HepG2 (cell line): ENCODE results near the gene GJA5. TPM values are rescaled to one million over a fixed set of nuclear protein-coding genes. Genes with fewer than 3 reads are reported as not detected.
A peak's percentile ranks its signal among the peaks of the same experiment; 100 is the strongest.

Source experiments
- BCL6 ChIP-seq: IDR thresholded peaks from 2 replicates; pipeline ENCODE4 v1.6.1; 2016; ENCODE audit warnings: missing genetic modification reagents, missing compliant biosample characterization
- CBX1 ChIP-seq: IDR thresholded peaks from one replicate; pipeline ENCODE4 v1.6.1; 2016; ENCODE audit warnings: antibody characterized with exemption, low read depth
- CEBPB ChIP-seq: IDR thresholded peaks from 2 replicates; pipeline ENCODE4 v1.6.1; 2011; ENCODE audit warnings: low read depth, low read length, improper control_type of control experiment, borderline replicate concordance
- FIP1L1 ChIP-seq: fragments of 200-400 bp; formaldehyde crosslinking; IDR thresholded peaks from 2 replicates; pipeline ENCODE4 v1.6.1; 2018; ENCODE audit warnings: low read depth, mild to moderate bottlenecking, low read length, moderate library complexity, borderline replicate concordance; ENCODE audit not compliant: insufficient read depth
- IKZF4 ChIP-seq: sonication (generic); formaldehyde crosslinking; IDR thresholded peaks from 2 replicates; pipeline ENCODE4 v1.5.1; 2020; ENCODE audit warnings: borderline replicate concordance, mild to moderate bottlenecking, low read depth, missing genetic modification reagents; ENCODE audit errors: not compliant biosample characterization
- JARID2 ChIP-seq: sonication (generic); formaldehyde crosslinking; IDR thresholded peaks from 2 replicates; pipeline ENCODE4 v1.8.1; 2023; ENCODE audit warnings: missing genetic modification reagents, inconsistent platforms; ENCODE audit not compliant: insufficient replicate concordance
- KLF13 ChIP-seq: sonication (generic); formaldehyde crosslinking; IDR thresholded peaks from 2 replicates; pipeline ENCODE4 v1.4.0; 2020; ENCODE audit warnings: mild to moderate bottlenecking, missing genetic modification reagents
- MYNN ChIP-seq: sonication (generic); formaldehyde crosslinking; IDR thresholded peaks from 2 replicates; pipeline ENCODE4 v1.4.0; 2020; ENCODE audit warnings: mild to moderate bottlenecking, low read depth, missing genetic modification reagents
- NFRKB ChIP-seq: fragments of 450-650 bp; IDR thresholded peaks from 2 replicates; pipeline ENCODE4 v1.6.1; 2017
- PRMT3 ChIP-seq: sonication (generic); formaldehyde crosslinking; IDR thresholded peaks from 2 replicates; pipeline ENCODE4 v1.8.1; 2022; ENCODE audit warnings: low read depth, mild to moderate bottlenecking, moderate library complexity, missing genetic modification reagents, borderline replicate concordance
- SCMH1 ChIP-seq: sonication (generic); formaldehyde crosslinking; IDR thresholded peaks from 2 replicates; pipeline ENCODE4 v1.9.0; 2021; ENCODE audit warnings: missing genetic modification reagents, mild to moderate bottlenecking, borderline replicate concordance
- SOX6 ChIP-seq, 2 experiments: fragments of 450-650 bp in 1 of 2; sonication (generic) in 1 of 2; formaldehyde crosslinking in 1 of 2; IDR thresholded peaks; 2 replicates each; pipeline versions ENCODE4 v1.4.0 to v1.6.1; 2017 to 2020; ENCODE audit warnings: antibody characterized with exemption in 1 of 2, mild to moderate bottlenecking in 1 of 2, missing genetic modification reagents in 1 of 2
- XRCC5 ChIP-seq: fragments of 200-400 bp; formaldehyde crosslinking; optimal IDR thresholded peaks from 2 replicates; pipeline ENCODE3; 2017; ENCODE audit warnings: mild to moderate bottlenecking, low read length
- ZIK1 ChIP-seq: sonication (generic); formaldehyde crosslinking; IDR thresholded peaks from 2 replicates; pipeline ENCODE4 v1.5.0; 2020; ENCODE audit warnings: mild to moderate bottlenecking, low read depth, missing genetic modification reagents, borderline replicate concordance
- ZKSCAN8 ChIP-seq: IDR thresholded peaks from 2 replicates; pipeline ENCODE4 v1.6.1; 2016; ENCODE audit warnings: borderline replicate concordance, missing genetic modification reagents, missing compliant biosample characterization
- ZNF20 ChIP-seq: sonication (generic); formaldehyde crosslinking; IDR thresholded peaks from 2 replicates; pipeline ENCODE4 v1.4.0; 2020; ENCODE audit warnings: mild to moderate bottlenecking, moderate library complexity, missing genetic modification reagents
- ZNF282 ChIP-seq: fragments of 450-650 bp; IDR thresholded peaks from 2 replicates; pipeline ENCODE4 v1.6.1; 2018; ENCODE audit not compliant: partially characterized antibody
- ZNF343 ChIP-seq: sonication (generic); formaldehyde crosslinking; IDR thresholded peaks from 2 replicates; pipeline ENCODE4 v1.4.0; 2020; ENCODE audit warnings: mild to moderate bottlenecking, missing genetic modification reagents
- ZNF549 ChIP-seq: sonication (generic); formaldehyde crosslinking; IDR thresholded peaks from 2 replicates; pipeline ENCODE4 v1.5.0; 2020; ENCODE audit warnings: missing genetic modification reagents
- polyA plus RNA-seq, 8 experiments: library from polyadenylated mRNA; depleted of rRNA in 3 of 8; stranded (reverse) in 7 of 8; unstranded in 1 of 8; fragments of >200 nt; fragmentation: Illumina TruSeq in 4 of 8; extraction: Trizol in 4 of 8; gene quantifications; 2 replicates each; pipeline versions ENCODE4 v1.2.1 to v1.2.3, GENCODE V29; 2011 to 2016; ENCODE audit warnings: low read depth in 4 of 8, missing spikeins in 1 of 8, mixed read lengths in 1 of 8; ENCODE audit not compliant: insufficient read depth in 1 of 8
- total RNA-seq, 5 experiments: library from RNA; depleted of rRNA; stranded (reverse); fragments of >200 nt; fragmentation: Illumina TruSeq; extraction: Trizol; gene quantifications; 2 replicates each; pipeline ENCODE4 v1.2.3, GENCODE V29; 2016; ENCODE audit warnings: low read depth in 1 of 5
- TF ChIP-seq, protein P1 (sequence below): sonication (generic); formaldehyde crosslinking; IDR thresholded peaks from 2 replicates; pipeline ENCODE4 v1.4.0; 2020; ENCODE audit warnings: low read depth, mild to moderate bottlenecking, missing genetic modification reagents
- TF ChIP-seq, protein P2 (sequence below): IDR thresholded peaks from 2 replicates; pipeline ENCODE4 v1.6.1; 2016
- TF ChIP-seq, protein P3 (sequence below): sonication (generic); formaldehyde crosslinking; IDR thresholded peaks from 2 replicates; pipeline ENCODE4 v1.8.0; 2022; ENCODE audit warnings: missing genetic modification reagents, low read depth, mild to moderate bottlenecking, borderline replicate concordance
- TF ChIP-seq, protein P4 (sequence below): sonication (generic); formaldehyde crosslinking; IDR thresholded peaks from 2 replicates; pipeline ENCODE4 v1.9.0; 2021; ENCODE audit warnings: missing genetic modification reagents, borderline replicate concordance
- TF ChIP-seq, protein P5 (sequence below): sonication (generic); formaldehyde crosslinking; IDR thresholded peaks from 2 replicates; pipeline ENCODE4 v1.5.1; 2020; ENCODE audit warnings: missing genetic modification reagents, mild to moderate bottlenecking, borderline replicate concordance
- TF ChIP-seq, protein P6 (sequence below): sonication (generic); formaldehyde crosslinking; IDR thresholded peaks from 2 replicates; pipeline ENCODE4 v1.5.1; 2020; ENCODE audit warnings: missing genetic modification reagents, mild to moderate bottlenecking, borderline replicate concordance

The GJA5 gene
- total and polyA plus RNA-seq, 2 of the 13 experiments (the other 11 are each of a cell fraction or from before 2014, with no cell fraction given), result not detected

DNA sequence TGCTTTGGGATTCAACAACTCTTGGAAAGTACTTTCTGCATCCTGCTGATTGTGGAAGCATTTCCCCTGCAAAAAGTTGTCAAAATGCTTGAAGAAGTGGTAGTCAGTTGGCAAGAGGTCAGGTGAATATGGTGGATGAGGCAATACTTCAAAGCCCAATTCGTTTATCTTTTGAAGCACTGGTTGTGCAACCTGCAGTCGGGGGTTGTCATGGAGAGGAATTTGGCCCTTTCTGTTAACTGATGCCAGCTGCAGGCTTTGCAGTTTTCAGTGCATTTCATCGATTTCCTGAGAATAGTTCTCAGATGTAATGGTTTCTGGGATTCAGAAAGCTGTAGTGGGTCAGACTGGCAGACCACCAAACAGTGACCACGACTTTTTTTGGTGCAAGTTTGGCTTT, 47.6 kb upstream of the GJA5 start (continued):
- TF ChIP-seq, protein P1, sequence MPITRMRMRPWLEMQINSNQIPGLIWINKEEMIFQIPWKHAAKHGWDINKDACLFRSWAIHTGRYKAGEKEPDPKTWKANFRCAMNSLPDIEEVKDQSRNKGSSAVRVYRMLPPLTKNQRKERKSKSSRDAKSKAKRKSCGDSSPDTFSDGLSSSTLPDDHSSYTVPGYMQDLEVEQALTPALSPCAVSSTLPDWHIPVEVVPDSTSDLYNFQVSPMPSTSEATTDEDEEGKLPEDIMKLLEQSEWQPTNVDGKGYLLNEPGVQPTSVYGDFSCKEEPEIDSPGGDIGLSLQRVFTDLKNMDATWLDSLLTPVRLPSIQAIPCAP, result no peak
- TF ChIP-seq CEBPB, result peak; percentile 99
- TF ChIP-seq IKZF4 (CRISPR knock-in tag), result no peak
- TF ChIP-seq SOX6 (IDR thresholded peaks at IDR 0.05), result no peak
- peak; percentile 87 for TF ChIP-seq SOX6 (CRISPR knock-in tag; IDR thresholded peaks at IDR 0.05)
- no peak for TF ChIP-seq SCMH1 (CRISPR knock-in tag)
- TF ChIP-seq ZIK1 (CRISPR knock-in tag), result no peak
- TF ChIP-seq MYNN (CRISPR knock-in tag), result no peak
- TF ChIP-seq, protein P2, sequence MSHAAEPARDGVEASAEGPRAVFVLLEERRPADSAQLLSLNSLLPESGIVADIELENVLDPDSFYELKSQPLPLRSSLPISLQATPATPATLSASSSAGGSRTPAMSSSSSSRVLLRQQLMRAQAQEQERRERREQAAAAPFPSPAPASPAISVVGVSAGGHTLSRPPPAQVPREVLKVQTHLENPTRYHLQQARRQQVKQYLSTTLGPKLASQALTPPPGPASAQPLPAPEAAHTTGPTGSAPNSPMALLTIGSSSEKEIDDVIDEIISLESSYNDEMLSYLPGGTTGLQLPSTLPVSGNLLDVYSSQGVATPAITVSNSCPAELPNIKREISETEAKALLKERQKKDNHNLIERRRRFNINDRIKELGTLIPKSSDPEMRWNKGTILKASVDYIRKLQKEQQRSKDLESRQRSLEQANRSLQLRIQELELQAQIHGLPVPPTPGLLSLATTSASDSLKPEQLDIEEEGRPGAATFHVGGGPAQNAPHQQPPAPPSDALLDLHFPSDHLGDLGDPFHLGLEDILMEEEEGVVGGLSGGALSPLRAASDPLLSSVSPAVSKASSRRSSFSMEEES (CRISPR knock-in tag), result peak; percentile 91
- no peak for TF ChIP-seq JARID2
- TF ChIP-seq ZKSCAN8, result no peak
- TF ChIP-seq, protein P3, sequence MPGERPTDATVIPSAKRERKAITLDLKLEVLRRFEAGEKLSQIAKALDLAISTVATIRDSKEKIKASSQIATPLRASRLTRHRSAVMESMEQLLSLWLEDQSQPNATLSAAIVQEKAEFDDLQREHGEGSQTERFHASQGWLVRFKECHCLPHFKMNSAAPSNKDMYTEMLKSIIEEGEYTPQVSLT (CRISPR knock-in tag), result no peak
- TF ChIP-seq, protein P4, sequence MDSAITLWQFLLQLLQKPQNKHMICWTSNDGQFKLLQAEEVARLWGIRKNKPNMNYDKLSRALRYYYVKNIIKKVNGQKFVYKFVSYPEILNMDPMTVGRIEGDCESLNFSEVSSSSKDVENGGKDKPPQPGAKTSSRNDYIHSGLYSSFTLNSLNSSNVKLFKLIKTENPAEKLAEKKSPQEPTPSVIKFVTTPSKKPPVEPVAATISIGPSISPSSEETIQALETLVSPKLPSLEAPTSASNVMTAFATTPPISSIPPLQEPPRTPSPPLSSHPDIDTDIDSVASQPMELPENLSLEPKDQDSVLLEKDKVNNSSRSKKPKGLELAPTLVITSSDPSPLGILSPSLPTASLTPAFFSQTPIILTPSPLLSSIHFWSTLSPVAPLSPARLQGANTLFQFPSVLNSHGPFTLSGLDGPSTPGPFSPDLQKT, result no peak
- no peak for TF ChIP-seq CBX1
- no peak for TF ChIP-seq NFRKB
- TF ChIP-seq ZNF20, result no peak
- TF ChIP-seq ZNF282, result no peak
- TF ChIP-seq XRCC5, result no peak
- TF ChIP-seq BCL6 (CRISPR knock-in tag), result peak; percentile 95
- TF ChIP-seq PRMT3, result 0 out of 2 replicates have a peak, but pooled peaks have one; percentile 46
- TF ChIP-seq, protein P5, sequence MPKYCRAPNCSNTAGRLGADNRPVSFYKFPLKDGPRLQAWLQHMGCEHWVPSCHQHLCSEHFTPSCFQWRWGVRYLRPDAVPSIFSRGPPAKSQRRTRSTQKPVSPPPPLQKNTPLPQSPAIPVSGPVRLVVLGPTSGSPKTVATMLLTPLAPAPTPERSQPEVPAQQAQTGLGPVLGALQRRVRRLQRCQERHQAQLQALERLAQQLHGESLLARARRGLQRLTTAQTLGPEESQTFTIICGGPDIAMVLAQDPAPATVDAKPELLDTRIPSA (CRISPR knock-in tag), result no peak
- TF ChIP-seq ZNF549 (CRISPR knock-in tag), result 0 out of 2 replicates have a peak, but pooled peaks have one; percentile 39
- no peak for TF ChIP-seq FIP1L1
- TF ChIP-seq, protein P6, sequence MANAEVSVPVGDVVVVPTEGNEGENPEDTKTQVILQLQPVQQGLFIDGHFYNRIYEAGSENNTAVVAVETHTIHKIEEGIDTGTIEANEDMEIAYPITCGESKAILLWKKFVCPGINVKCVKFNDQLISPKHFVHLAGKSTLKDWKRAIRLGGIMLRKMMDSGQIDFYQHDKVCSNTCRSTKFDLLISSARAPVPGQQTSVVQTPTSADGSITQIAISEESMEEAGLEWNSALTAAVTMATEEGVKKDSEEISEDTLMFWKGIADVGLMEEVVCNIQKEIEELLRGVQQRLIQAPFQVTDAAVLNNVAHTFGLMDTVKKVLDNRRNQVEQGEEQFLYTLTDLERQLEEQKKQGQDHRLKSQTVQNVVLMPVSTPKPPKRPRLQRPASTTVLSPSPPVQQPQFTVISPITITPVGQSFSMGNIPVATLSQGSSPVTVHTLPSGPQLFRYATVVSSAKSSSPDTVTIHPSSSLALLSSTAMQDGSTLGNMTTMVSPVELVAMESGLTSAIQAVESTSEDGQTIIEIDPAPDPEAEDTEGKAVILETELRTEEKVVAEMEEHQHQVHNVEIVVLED (CRISPR knock-in tag), result no peak
- TF ChIP-seq ZNF343 (CRISPR knock-in tag), result no peak
- TF ChIP-seq KLF13 (CRISPR knock-in tag), result no peak
